Measurements from ENCODE around the gene SAP130.
A peak's percentile ranks its signal among the peaks of the same experiment; 100 is the strongest.

SAP130 gene

DNA sequence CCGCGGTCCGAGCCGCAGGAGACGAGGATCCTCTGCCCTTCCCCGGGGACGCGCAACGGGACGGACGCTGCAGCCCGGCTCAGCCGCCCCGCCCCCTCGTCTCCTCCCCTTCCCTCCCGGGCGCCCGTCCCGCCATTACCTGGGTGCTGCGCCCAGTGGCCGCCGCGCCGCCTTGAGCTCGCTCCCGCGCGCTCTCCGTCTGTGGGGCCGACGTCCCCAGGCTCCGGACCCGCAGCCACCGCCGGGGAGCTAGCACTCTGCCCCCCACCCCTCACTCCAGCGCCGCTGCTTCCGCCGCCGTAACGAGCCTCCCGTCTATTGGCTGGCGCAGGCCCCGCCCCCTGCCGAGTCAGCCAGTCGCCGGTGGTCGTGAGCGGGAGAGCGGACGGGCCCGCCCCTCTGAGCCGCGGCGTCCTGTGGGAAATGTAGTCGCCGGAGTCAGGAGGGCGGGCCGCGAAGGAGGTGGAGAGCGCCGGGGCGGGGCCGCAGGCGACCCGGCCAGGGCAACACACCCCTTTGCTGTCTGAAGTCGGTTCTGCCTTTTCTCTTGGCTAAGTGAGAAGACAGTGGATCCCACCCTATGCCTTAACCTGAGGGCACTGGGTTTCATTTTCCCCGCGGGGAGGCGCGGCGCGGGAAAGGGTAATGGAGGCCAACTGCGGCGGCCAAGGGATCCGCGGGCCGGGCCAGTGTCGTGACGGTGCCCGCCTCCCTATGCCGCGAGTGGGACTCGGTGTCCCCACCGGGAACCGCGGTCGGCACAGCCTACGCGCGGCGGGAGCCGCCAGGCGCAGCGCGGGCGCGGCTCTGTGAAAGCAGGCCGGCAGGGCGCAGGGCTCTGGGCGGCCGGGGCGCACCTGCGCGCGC lies at the start of gene SAP130:
Gene SAP130 (minus strand): TSS at position 259 of the 867 bp plus-strand sequence. CDS start 1,767 bp downstream, outside the sequence.
- DNase-seq (ENCODE audit: low spot score), result peak; percentile 97

DNA sequence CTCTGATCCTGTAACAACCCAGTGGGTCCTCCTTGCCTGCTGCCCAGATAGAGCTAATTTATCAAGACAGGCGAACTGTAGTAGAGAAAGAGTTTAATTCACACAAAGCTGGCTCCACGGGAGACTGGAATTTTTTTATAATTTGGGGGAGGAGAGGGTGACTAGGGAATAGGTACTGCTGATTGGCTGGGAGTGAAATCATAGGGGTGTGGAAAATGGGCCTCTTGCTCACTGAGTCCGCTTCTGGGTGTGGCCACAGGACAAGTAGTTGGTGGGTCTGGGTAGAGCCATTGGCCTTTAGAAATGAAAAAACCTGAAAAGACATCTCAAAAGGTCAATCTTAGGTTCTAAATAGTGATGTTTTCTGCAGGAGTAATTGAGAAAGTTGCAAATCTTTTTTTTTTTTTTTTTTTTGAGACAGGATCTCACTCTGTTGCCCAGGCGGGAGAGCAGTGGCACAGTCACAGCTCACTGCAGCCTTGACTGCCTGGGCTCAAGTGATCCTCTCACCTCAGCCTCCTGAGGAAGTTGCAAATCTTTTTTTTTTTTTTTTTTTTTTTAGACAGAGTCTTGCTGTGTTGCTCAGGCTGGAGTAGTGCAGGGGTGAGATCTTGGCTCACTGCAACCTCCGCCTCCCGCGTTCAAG lies 48.7 kb upstream of the SAP130 start:
- no peak for DNase-seq (ENCODE audit: low spot score)

DNA sequence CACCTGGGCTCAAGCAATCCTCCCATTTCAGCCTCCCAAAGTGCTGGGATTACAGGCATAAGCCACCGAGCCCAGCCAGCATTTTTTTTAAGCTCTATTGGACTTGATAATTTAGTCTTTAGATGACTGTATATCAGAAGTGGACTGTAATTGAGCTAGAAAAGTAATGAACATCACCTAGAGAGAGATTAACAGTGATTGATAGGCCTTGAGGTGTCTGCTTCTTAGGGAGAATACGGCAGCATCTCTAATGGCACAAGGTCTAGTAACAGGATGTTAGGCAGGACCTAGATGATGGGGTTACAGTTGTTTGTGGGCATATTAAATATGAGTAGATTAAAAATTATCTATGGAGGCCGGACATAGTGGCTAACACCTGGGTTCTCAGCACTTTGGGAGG lies 45.4 kb upstream of the SAP130 start:
- no peak for DNase-seq (ENCODE audit: low spot score)

DNA sequence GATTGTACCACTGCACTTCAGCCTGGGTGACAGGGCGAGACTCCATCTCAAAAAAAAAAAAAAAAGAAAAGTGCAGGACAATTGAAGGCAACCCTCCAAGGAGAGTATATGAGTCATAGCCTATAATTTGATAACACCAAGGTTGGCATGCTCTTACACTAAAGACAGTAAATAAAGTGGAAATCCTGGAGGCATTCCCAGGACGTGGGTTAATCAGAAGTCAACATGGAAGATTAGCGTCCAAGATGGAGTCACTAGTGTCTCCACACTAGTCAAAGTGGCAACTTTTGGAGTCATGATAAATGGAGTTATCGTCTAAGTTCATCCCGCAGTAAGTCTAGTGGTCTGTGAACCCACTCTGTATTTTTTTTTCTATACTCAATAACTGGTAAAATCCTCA lies 41.9 kb upstream of the SAP130 start:
- no peak for DNase-seq (ENCODE audit: low spot score)

DNA sequence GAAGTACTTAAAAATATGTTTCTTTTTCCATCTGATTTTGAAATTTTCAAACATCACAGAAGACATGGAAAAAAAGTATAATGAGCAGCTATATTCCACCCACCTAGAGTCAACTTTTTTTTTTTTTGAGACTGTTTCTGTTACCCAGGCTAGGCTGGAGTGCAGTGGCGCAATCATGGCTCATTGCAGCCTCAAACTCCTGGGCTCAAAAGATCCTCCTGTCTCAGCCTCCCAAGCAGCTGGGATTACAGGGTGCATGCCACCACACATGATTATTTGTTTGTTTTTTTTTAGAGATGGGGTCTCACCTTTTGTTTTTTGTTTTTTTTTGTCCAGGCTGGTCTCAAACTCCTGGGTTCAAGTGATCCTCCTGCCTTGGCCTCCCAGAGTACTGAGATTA lies 36.5 kb upstream of the SAP130 start:
- no peak for DNase-seq (ENCODE audit: low spot score)

DNA sequence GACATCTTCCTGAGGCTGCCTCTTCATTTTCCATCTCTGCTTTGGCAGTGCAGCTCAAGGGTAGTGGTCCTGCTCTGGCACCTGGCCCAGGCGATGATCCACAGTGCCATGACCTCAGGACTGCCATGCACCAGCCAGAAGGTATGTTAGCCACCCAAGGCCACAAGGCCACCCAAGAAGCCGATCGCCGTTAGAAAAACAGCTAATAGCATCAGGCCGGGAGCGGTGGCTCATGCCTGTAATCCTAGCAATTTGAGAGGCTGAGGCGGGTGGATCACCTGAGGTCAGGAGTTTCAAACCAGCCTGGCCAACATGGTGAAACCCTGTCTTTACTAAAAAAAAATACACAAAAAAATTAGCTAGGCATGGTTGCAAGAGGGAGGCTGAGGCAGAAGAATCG lies 34.7 kb upstream of the SAP130 start:
- DNase-seq (ENCODE audit: low spot score), result no peak

DNA sequence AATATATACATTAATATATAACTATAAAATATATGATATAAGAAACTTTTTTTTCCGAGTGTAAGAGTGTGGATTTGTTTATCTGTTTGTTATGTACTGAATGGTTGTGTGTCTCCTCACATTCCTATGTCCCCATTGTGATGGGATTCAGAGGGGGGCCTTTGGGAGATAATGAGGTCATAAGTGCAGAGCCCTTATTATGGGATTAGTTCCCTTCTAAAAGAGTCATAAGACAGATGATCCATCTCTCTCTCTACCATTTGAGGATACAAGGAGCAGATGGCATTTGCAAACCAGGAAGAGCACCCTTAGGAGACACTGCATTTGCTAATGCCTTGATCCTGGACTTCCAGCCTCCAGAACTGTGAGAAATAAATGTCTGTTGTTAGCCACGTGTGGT lies 30.3 kb upstream of the SAP130 start:
- no peak for DNase-seq (ENCODE audit: low spot score)

DNA sequence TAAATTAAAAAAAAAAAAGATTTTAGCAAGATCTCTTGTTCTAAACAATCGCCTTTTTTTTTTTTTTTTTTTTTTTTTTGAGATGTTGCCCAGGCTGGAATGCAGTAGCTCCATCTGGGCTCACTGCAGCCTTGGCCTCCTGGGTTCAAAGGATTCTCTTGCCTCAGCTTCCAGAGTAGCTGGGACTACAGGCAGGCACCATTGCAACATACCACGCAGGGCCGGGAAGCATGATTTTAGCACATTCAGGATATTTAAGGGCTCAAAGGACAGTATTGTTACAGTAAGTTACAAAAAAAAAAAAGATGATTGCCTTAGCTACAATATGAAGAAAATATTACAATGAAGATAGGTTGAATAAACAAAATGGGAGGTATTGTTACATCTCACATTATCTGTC lies 29.5 kb upstream of the SAP130 start:
- DNase-seq (ENCODE audit: low spot score), result no peak

DNA sequence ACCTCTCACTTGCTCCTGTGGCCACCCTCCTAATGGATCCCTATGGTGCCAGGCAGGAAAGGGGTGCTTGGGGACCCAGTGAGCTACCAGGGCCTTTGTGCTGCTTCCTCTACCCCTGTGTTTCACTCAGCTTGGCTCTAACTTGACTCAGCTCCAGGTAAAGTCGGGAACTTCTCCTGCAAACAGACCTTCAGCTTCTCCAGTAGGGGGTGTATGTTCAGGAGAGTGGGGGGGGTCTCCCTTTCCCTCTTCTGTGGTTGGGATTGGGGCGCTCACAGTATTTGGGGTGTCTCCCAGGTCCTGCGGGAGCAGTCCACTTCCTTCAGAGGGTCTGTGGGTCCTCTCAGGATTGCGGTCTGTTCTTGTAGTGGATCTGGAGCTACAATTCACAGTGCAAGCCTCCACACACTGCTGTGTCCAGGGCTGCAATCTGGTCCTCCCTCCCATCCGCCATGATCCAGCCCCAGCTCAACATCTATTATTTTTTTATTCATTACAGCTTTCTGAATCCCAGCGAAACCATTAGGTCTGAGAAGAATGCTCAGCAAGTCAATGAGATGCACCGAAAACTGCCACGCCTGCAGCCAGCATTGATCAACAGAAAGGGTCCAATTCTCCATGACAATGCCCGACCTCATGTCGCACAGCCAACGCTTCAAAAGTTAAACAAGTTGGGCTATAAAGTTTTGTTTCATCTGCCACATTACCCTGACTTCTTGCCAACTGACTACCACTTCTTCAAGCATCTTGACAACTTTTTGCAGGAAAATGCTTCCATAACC lies 26.4 kb upstream of the SAP130 start:
- no peak for DNase-seq (ENCODE audit: low spot score)

DNA sequence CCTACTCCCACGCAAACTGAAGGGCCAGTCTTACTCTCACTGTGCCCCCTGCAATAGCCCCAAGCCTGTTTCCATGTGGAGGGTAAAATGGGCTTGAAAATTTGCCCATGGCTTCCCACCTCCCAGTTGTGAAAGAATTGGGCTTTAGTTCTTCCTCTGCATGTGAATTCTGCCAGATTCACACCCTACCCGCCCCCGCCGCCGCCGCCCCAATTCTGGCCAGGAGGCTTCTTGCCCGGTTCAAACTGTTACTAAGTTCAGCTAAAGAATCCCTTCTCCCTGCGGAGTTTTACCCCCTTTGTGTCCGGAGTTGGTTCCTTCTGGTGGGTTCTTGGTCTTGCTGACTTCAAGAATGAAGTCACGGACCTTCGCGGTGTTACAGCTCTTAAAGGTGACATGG lies 25.5 kb upstream of the SAP130 start:
- no peak for DNase-seq (ENCODE audit: low spot score)

DNA sequence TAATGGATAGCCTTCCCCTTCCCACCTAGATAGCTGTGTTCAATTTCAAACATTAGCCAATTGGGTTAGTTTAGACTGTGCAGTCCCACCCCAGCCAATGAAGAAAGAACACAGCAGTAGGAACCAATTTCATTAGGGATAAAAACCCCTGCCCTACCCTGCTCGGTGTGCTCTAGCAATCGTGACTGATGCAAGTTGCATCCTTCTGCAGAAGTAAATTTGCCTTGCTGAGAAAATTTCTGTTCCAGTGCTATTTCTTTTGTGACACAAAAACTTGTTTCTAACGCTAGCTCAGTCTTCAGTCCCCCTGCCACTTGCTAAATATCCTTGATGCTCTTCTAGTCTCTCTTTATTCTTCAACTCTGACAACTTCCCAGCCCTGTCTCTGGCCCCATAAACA lies 15.2 kb upstream of the SAP130 start:
- no peak for DNase-seq (ENCODE audit: low spot score)

DNA sequence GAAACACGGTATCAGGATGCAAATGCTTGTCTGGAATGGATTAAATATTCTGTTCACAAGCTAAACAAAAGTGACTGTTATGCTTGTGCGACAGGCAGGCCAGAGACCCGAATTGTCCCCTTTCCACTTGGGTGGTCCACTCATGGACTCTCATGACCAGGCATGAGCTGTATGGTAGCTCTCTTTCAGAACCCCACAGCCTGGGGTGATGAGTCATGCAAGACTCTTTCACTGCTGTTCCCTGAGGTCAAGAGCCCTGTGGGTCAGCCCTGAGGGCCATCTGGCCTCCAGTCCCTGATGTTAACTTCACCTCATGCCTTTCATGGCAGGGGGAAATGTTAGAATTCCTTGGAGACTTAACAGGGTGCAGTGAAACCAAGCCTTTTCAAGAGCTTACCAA lies 13.7 kb upstream of the SAP130 start:
- DNase-seq (ENCODE audit: low spot score), result no peak

DNA sequence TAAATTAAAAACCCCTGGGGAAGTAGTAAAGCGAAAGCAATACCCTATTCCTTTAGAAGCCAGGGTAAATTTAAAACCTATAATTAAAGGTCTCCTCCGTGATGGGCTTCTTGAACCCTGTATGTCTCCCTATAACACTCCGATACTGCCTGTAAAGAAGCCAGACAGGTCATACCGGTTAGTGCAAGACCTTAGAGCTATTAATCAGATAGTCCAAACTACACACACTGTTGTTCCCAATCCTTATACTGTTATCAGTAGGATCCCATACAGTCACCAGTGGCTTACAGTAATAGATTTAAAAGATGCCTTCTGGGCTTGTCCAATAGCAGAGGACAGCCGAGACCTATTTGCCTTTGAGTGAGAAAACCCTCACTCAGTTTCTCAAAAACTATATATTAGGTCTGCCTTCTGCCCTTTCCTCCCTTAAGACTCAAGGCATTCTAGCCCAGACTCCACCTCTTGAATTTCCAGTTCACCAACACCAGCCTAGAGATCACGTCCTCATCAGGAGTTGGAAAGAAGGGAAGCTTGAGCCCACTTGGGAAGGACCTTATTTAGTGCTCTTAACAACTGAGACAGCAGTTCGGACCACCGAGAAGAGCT lies 12.4 kb upstream of the SAP130 start:
- no peak for DNase-seq (ENCODE audit: low spot score)

DNA sequence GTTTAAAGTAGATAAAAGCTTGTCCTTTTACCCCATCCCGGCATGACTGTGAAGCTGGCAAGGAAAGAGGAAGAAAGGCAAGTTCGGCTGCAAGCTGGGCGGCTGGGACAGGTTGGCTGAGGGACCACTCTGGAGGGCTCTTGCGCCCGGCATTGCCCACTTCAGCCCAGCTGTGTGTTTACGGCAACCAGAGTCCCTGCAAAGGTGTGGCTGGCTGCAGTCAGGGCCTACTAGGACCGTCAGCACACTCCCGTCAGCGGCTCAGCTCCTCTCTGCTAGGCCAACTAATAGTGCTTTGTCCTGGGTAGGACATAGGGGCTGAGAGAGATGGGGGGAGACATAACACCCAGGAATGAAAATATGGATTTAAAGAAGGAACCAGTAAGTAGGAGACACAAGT lies 11.7 kb upstream of the SAP130 start:
- no peak for DNase-seq (ENCODE audit: low spot score)

DNA sequence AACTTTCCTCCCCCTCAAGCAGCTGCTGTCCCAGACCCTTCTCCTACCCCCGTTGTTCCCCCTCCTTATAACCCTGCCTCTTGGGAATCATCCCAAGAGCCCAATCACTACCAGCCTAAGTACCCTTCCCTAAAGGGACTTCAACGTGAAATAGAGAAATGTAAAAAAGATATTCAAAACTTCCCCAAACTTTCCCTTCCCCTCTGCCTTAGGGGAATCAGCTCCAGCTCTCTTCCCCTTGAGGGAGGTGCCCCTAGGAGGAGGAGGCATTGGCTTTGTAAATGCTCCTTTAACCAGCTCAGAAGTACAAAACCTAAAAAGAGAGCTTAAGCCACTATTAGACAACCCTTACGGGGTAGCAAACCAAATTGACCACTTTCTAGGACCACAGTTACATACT lies 10.6 kb upstream of the SAP130 start:
- no peak for DNase-seq (ENCODE audit: low spot score)

DNA sequence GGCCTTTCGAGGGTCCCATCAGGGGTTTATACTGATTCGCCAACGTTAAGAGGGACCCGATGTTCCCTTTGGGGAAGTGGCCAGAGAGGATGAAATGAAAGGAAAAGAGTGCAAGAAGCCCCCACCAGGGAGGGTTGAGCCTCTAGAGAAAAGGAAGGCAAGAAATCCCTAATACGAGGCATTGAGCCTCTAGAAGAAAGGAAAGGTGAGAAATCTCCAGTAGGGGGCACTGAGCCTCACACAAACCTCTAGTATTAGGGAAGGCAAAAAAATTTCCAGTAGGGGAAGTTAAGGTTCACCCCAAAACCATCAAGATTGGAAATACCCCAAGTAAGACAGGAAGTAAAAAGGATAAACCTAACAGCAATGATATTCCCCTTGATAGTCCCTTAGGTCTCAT lies 9.8 kb upstream of the SAP130 start:
- no peak for DNase-seq (ENCODE audit: low spot score)

DNA sequence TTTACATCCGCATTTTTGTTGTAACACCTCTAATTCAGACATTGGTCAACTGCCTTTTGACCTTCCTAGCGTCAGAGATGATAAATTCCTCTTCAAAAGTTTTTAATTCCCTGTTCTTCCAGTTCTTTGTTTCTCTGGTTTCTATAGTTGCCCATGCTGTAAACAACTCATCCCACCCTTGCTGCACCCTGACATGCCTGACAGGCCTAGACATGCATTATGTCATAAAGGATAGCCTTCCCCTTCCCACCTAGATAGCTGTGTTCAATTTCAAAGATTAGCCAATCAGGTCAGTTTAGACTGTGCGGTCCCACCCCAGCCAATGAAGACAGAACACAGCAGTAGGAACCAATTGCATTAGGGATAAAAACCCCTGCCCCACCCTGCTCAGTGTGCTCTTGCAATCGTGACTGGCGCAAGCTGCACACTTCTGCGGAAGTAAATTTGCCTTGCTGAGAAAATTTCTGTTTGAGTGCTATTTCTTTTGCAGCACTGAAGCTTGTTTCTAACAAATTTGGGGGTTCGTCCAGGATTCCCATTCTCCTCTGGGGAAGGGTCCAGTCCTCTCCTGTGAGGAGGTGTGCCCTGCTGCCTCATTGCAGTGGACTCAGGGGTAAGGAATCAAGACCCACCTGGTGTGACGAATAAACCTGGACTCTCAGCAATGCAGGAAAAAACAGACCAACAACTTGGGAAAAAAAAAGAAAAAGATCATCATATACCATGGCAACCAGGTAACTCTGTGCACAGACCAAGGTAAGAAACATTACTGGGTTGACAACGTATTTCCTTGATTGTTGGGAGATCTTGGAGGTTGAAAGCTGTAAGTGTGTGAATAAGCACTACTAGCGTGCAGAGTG lies 9.1 kb upstream of the SAP130 start:
- no peak for DNase-seq (ENCODE audit: low spot score)

DNA sequence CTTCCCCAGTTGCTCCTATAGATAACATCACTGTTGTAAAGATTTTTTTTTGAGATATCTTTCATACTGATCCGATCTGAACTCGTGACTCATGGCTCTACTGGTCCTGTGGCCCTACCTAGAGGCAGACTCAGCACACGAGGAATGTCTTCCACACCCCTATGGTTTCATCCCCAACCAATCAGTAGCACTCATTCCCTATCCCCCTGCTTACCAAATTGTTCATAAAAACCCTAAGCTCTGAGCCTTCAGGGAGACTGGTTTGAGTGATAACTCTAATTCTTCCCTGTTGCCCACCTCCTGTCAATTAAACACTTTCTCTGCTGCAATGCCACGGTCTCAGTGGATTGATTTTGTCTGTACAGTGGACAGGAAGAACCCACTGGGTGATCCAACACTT lies 4.2 kb upstream of the SAP130 start:
- no peak for DNase-seq (ENCODE audit: low spot score)

DNA sequence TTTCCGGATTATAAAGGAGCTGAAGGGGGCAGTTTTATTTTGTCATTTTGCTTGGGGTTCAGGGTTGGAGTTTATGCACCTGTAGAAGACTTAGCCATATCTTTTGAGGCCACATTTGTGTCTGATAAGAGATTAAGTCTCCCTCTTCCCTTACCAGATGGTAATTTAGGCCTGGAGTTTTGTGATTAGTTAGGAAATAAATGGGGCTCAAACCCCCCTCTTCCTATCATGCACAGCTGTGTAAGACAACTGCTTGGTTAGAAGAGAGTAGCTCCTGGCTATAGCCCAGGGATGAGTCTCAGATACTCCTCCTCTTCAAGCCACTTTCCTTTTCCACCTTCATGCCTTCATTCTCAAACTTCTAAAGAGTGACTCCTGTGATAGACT lies 802 bp upstream of the SAP130 start:
- peak; percentile 15 for DNase-seq (ENCODE audit: low spot score)

DNA sequence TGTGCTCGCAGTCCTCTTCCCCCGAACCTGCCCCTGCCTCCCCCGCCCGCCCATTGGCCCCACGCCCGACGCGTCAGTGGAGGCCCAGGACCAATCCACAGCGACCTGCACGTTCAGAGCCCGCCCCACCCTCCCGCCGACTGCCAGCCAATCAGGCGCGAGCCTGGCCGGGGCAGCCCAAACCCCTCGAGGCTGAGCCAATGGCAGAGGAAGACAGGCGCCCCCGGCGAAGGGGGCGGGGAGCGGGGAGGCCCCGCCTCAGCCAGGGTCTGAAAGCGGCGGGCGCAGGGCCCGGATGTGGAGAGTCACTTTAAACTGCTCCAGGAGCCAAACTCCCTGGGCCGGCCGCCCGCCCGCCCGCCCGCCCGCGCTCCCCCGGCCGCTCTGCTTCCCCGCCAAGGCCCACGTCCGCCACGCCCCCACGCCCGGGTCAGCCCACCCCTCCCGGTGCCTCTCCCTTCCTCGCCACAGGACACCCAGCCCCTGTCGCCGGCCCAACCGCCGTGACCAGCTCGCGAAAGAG lies 520 bp downstream of the SAP130 start:
- peak; percentile 98 for DNase-seq (ENCODE audit: low spot score)

Measured in RKO (cell line).